Measurements from ENCODE around the gene SYT1.

DNA sequence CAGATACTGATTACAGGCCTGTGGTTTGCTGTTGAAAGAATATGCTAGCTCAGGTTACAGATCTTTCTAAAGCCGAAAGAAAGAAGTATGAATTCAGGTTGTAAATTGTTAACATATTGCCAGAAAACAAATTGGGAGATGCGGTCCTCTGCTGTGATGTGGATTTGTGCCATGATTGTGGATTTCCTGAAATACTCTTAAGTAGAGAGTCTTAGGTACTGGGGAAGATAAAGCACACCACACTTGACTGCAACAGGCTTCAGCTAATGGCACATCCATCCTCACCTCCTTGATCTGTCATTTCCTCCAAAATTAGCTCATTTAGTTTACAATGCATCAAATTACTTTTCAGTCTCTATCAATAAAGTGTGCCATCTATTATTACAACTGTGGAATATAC, 279.2 kb downstream of the SYT1 start:
- no peak for TF ChIP-seq SP1 (IDR thresholded peaks at IDR 0.05)
- no peak for TF ChIP-seq ZNF384 (IDR thresholded peaks at IDR 0.05)
- no peak for TF ChIP-seq FOXM1 (IDR thresholded peaks at IDR 0.05; ENCODE audit: borderline replicate concordance)
- TF ChIP-seq L3MBTL2 (conservative IDR thresholded peaks at IDR 0.05) = no peak
- no peak for TF ChIP-seq FOXK2 (IDR thresholded peaks at IDR 0.05)
- no peak for TF ChIP-seq BHLHE40 (IDR thresholded peaks at IDR 0.05; ENCODE audit: borderline replicate concordance)
- no peak for TF ChIP-seq SUZ12 (IDR thresholded peaks at IDR 0.05)
- TF ChIP-seq ELF4 (IDR thresholded peaks at IDR 0.05) = no peak
- no peak for TF ChIP-seq NFRKB (IDR thresholded peaks at IDR 0.05)
- TF ChIP-seq, protein P1, sequence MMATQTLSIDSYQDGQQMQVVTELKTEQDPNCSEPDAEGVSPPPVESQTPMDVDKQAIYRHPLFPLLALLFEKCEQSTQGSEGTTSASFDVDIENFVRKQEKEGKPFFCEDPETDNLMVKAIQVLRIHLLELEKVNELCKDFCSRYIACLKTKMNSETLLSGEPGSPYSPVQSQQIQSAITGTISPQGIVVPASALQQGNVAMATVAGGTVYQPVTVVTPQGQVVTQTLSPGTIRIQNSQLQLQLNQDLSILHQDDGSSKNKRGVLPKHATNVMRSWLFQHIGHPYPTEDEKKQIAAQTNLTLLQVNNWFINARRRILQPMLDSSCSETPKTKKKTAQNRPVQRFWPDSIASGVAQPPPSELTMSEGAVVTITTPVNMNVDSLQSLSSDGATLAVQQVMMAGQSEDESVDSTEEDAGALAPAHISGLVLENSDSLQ (IDR thresholded peaks at IDR 0.05) = no peak
- TF ChIP-seq TARDBP (IDR thresholded peaks at IDR 0.05) = no peak
- no peak for TF ChIP-seq FOXA1 (IDR thresholded peaks at IDR 0.05)
- no peak for TF ChIP-seq LEF1 (IDR thresholded peaks at IDR 0.05; ENCODE audit: borderline replicate concordance)
- no peak for TF ChIP-seq HDGF (IDR thresholded peaks at IDR 0.05; ENCODE audit: borderline replicate concordance)
